GM21619 (cell line): ENCODE results near the gene ZNF575.
"Not testable (repeated sequence)": the region's sequence is repeated elsewhere in the genome, so short reads cannot be mapped to it uniquely, and the experiment has no call there.

Experiments used
- ATAC-seq: cut with Tn5 transposase; IDR thresholded peaks from one replicate; pipeline ENCODE4 v1.9.1; 2021; ENCODE audit not compliant: unreplicated experiment

ZNF575 gene

DNA sequence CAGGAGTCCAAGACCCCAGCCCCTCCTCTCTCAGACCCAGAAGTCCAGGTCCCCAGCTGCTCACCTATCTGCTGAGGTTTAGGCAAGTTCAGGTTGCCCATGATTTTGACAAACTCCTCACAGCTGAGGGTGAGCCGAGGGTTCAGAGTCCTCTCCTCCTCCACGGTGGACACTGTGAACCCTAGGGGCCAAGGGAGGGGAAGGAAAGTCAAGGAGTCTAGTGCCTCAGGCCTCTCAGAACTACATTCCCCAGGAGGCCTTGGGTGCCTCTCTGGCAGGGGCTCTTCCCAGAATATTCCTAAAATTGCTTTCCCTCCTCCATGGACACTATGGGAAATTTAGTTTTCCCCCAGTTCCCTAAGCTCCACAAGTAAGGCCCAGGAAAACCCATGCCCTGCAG lies 25.1 kb upstream of the ZNF575 start:
- no peak for ATAC-seq

DNA sequence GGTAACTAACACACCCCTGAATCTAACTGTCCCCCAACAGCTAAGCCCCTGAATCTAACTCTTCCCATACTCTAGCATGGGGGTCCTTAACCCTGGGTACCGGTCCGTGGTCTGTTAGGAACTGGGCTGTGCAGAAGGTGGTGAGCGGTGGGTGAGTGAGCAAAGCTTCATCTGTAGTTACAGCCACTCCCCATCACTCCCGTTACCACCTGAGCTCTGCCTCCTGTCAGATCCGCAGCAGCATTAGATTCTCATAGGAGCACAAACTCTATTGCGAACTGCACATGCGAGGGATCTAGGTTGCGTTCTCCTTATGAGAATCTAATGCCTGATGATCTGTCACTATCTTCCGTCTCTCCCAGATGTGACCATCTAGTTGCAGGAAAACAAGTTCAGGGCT lies 22.3 kb upstream of the ZNF575 start:
- ATAC-seq: no peak

DNA sequence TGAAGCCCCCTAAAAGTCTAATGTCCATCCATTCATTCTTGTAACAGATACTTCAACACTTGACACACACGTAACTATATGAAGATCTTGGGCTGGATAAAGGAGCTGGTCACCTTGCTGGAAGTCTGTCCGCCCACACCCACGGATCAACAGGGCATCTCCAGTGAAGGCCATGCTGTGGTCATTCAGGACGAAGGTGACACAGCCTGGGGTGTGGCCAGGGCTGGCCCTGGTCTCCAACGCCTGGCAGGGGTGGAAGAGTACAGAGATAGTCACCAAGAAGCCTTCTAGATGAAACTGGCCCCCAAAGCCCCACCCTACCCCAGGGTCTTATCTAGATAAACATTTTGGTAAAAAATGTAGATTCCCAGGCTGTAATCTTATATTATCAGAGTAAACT lies 21.7 kb upstream of the ZNF575 start:
- ATAC-seq: no peak

DNA sequence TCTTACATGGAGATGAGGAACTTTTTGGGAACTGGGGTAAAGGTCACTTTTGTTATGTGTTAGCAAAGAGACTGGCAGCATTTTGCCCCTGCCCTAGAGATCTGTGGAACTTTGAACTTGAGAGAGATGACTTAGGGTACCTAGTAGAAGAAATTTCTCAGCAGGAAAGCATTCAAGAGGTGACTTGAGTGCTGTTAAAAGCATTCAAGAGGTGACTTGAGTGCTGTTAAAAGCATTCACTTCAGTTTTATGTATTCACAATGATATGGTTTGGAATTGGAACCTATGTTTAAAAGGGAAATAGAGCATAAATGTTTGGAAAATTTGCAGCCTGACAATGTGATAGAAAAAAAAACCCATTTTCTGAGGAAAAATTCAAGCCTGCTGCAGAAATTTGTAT lies 20.6 kb upstream of the ZNF575 start:
- not testable (repeated sequence) for ATAC-seq

DNA sequence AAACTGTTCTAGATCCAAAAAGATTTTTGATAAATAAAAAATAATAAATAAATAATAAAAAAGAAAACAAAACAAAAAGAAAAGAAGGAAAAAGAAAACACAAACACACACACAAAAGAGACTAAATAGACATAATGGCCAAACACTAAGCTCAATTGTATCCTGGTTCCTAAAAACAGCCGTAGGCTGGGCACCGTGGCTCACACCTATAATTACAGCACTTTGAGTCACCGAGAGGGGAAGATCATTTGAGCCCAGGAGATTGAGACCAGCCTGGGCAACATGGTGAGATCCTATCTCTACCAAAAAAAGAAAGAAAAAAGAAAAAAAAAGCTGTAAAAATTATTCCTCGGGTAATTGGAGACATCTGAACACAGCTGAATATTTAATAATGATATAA lies 14.9 kb upstream of the ZNF575 start:
- ATAC-seq: no peak

DNA sequence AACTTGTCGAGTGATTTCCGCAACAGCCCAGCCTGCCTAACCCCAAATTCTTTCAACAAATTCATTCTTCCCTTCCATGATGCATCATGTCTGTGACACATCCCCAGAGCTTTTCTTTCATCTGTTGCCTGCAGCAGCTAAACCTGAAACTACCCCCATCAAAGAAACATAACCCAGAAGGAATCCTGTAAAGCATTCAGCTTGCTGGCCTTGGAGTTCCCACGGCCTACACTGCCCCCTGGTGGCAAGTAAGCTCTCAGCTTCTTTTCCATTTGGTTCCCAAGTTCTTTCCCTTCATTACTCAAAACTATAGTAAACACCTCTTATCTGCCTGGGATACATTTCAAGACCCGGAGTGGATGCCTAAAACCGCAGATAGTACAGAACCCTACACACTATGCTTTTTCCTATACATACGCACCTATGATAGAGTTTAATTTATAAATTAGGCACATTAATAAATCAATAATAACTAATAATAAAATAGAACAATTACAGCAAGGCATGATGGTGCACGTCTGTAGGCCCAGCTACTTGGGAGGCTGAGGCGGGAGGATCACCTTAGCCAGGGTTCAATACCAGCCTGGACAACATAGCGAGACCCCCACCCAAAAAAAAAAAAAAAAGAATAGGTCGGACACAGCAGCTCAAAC lies 13.4 kb upstream of the ZNF575 start:
- ATAC-seq: no peak

DNA sequence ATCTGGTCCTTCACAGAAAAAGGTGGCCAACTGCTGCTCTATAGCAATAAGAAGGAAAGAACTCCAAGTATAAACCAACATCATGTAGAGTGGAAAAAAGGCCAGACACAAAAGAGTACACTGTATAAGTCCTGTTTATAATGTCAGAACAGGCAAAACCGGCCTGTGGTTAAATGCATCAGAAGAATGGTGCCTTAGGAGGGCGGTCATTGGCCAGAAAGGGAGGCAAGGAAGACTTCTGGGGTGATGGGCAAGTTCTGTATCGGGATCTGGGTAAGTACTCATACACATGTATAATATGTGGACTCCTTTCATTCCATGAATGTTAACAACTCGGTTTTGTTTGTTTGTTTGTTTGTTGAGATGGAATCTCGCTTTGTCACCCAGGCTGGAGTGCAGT lies 10.1 kb upstream of the ZNF575 start:
- no peak for ATAC-seq

DNA sequence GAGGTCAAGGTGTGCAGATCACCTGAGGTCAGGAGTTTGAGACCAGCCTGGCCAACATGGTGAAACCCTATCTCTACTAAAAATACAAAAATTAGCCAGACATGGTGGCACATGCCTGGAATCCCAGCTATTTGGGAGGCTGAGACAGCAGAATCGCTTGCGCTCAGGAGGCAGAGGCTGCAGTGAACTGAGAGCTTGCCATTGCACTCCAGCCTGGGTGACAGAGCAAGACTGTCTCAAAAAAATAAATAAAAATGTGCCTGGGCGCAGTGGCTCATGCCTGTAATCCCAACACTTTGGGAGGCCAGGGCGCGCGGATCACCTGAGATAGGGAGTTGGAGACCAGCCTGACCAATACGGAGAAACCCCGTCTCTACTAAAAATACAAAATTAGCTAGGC lies 9.3 kb upstream of the ZNF575 start:
- not testable (repeated sequence) for ATAC-seq

DNA sequence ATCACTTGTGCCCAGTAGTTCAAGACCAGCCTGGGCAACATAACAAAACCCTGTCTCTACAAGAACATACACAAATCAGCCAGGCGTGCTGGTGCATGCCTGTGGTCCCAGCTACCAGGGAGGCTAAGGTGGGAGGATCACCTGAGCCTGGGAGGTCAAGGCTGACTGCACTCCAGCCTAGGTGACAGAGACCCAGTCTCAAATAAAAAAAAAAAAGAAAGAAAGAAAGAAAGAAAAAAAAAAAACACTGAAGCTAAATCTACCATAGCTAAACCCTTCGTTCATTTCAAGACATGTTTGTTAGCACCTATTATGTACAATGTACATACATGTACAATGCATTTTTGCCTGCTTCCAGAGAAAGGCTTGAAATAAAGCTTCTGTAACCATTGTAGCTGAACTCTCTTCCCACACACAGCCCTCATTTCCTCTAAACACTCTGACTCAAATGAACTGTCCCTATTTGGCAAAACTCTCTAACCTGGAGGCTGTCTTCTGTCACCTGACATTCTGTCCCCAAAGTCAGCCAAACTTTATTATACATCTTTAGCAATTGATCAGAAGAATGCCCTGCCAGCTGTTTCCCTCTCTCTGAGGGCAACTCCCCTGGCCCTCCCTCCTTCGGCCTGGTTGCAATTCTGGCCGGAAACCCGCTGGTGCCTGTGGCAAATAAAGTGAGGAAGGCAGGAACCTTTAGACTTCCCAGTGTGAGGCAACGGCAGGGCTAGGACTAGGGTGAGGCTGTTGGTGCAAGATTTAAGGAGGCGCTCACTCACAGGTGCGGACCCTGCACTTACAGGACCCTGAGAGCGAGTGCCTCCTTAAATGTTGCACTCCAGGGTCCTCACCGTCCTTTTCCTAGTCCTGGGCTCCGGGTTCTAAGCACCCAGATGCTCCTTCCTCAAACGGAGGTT lies 7.8 kb upstream of the ZNF575 start:
- no peak for ATAC-seq

DNA sequence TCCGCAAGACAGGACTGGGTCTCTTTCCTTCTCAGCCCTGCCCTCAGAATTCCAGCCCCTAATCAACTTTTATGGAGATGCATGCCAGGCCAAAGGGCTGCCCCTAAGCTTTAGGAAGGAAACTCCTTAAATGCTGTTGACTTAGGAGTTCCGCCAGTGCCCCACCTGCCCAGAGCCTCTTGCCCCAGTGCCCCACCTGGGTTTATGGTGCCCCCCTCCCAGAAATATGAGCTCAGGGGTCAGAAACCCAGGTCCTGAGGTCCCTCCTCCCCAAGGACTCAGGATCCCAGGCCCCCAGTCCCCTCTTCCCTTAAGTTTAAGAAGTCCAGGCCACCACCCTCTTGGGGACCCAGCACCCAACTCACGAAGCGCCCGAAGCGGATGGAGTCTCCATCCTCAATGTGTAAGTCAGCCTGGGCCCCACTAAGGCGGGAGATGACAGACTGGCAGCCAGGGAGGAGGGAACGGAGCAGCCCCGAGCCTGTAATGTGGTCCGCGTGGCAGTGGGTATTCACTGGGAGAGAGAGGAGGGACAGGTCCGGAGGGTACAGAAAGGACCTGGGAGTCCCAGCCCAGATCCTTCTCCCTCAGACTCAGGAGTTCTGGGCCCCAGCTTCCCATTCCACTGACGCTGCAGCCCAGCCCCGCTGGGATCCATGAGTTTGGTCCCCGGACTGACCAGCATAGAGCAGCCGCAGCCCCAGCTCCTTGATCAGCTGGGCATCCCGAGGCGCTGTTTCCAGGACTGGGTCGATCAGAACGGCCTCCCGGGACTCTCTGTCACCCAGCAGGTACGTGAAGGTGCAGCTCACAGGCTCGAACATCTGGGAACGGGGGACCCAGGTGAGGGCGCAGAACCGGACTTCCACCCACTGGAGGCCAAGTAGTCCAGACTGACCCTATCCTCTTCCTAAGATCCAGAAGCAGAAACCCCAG lies 6.9 kb upstream of the ZNF575 start:
- no peak for ATAC-seq

DNA sequence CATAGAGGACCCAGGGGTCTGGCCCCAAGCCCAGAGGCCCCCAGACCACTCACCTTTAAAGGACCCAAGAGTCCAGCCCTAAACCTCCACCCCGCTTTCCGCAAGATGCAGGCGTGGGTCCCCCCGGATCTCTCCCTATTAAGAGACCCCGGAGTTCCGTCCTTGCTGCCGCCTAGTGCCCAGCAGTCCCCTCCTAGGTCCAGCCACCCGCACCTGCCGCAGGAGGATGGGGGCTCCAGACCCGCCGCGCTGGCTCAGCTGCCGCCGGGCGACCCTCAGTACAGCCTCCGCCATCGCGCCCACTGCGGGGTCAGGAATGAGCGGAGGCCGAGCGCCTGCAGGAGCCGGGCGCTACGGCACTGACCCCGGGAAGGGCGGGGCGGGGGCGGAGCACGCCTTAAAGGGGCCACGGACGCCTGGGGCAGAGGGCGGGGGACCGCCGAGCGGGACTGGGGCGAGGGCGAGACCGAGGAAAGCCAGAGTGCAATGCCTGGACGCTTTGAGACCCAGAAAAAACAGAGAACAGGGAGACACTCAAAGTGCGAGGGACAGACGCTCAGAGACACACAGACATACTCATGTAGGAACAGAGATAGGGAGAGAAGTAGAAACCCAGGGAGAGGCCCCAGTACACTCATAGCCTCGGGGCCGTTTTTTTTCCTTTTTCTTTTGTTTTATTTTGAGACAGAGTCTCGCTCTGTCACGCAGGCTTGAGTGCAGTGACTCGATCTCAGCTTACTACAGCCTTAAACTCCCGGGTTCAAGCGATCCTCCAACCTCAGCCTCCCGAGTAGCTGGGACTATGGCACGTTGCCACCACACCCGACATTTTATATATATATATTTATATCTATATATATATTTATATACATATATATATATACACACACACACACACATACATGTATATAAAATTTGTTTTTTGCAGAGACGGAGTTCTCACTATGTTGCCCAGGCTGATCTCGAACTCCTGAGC lies 5.8 kb upstream of the ZNF575 start, which contains the start of gene ETHE1:
ETHE1 (minus strand) TSS at position 318 of the 976 bp plus-strand sequence; CDS start at position 294, 24 bp downstream.
- ATAC-seq: peak; percentile 76

DNA sequence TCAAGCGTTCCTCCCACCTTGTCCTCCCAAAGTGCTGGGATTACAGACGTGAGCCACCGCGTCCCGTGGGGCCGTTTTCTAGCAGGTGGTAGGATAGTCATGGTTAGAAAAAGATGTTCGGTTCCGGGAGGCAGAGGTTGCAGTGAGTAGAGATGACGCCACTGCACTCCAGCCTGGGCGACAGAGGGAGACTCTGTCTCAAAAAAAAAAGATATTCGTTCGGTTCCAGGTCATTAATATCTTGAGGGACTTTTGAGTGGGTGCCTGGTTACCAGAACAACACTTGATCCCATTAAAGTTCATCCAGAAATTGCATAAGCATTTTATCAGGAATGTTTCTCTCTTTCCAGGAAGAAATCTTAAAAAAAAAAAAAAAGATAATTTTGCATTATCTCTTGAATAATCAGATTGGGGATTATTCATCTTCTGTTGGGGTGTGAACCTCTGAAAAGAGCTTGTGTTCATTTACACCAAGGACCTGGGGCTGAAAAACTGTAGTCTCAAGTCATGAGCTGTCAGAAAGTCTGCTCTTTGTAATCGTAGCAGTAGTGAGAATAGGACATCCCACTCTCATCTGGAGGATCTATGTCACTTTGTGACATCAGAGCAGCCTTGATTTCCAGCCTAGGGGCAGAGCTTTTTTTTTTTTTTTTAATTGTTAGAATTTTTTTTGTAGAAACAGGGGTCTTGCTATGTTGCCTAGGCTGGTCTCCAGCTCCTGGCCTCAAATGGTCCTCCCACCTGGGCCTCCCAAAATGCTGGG lies 4.9 kb upstream of the ZNF575 start:
- ATAC-seq: no peak

DNA sequence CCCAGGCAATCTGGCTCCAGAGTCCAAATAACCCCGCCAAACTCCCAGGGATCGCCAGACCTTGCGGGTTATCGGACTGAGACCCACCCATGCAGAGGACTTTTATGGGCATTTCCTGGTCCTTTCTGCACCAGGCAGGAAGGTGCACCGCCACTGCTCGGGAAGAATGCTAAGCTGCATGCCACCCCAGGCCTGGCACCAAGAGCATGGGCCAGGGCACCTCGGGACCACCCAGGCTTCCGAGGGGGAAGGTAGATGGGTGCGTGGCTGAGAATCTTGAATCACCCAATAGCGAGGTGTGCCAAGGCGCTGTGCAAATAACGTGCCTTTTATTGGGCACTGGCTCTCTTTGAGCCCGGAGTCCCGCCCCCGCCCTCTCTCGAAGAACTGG lies 422 bp upstream of the ZNF575 start:
- ATAC-seq: peak; percentile 11

DNA sequence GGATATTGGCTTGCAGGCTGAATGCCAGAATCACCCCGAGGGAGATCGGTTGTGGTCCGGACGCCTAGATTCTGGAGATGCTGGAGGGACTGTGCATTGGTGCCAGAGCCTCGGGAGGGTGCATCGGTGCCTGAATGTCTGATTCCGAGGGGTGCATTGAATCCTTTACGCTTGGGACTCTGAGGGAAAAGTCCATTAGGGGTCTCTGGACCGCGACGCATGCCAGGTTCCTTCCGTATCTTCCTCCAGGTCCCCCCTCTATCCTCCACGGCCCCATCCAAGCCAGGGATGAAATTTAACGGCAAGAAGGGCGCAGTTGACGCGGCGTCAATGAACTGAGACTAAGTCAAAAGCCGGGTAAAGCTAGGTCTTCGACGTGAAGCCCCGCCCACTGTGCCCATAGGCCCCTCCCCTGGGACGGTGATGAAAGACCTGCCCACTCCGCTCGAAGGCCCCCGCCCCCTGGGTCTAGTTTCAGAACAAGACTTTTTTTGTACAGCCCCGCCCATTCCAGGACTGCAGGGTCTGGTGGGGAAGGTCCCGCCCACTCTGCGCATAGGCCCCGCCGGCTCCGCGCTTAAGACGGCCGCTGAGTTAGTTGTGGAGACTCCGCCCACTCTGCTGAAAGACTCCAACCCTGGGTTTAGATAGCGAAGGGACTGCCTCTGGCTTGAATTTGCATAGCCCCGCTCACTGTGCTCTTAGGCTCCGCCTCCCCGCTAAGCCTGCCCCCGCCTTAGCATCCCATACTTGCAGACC lies 737 bp downstream of the ZNF575 start:
- ATAC-seq: peak; percentile 55

DNA sequence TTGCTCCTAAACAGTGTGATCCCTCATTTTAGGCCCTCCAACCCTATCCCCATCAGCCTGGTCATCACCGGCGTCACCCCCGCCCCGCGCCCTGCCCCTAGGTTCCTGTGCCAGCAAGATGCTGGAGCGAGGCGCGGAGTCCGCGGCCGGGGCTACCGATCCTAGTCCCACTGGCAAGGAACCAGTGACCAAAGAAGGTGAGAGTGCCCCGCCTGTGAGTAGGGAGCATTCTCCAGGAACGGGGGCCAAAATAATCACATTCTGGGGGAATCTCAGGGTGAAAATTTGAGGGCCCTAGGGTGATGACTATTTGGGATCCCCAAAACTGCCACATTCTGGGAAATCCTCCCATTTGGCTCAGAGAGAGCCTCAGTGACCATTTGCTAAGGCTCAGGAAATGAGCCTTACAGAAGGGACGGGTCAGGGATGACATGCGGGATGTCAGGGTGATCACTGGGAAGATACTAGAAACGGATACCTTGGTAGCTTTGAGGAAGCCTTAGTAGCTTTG lies 1.4 kb downstream of the ZNF575 start:
- no peak for ATAC-seq

DNA sequence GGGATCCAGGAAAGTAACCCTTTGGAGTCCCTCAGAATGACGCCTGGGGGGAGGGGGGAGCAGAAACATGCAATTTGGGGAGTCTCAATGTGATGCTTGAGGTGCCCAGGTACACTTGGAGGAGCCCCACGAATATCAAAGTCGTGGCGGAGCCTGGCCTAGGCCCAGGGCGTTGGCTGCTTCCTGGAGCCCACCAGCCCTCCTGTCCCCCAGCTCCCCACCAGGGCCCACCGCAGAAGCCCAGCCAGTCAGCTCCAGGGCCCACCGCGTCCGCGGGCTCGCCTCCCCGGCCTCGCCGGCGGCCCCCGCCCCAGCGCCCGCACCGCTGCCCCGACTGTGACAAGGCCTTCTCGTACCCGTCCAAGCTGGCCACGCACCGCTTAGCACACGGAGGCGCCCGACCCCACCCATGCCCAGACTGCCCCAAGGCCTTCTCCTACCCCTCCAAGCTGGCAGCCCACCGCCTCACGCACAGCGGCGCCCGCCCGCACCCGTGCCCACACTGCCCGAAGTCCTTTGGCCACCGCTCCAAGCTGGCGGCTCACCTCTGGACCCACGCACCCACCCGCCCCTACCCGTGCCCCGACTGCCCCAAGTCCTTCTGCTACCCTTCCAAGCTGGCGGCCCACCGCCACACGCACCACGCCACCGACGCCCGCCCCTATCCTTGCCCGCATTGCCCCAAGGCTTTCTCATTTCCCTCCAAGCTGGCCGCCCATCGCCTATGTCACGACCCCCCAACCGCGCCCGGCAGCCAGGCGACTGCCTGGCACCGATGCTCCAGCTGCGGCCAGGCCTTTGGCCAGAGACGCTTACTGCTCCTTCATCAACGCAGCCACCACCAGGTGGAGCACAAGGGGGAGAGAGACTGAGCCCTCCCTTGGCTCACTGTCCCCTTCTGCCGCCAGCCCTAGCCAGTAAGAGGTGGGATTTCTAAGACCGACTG lies 2.1 kb downstream of the ZNF575 start:
- ATAC-seq: no peak

DNA sequence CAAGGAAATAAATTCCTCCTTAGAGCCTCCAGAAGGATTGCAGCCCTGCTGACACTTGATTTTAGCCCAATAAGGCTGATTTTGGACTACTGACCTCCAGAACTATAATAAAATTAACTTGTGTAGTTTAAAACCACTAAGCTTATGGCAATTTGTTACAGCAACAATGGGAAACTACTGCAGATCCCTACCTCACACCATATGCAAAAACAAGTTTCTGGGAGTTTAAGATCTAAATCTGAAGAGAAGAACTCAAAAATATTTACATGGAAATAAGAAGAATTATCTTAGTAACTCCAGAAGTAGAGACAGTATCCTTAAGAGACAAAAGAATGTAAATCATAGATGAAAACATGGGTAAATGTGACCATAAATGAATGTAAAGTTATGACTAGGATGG lies 5.9 kb downstream of the ZNF575 start:
- ATAC-seq: no peak
